Cardiac septum (tissue), 1 donor: ENCODE results near the gene TIMM50. TPM values are rescaled to one million over a fixed set of nuclear protein-coding genes. Genes with fewer than 3 reads are reported as not detected.
"Not testable (repeated sequence)": the region's sequence is repeated elsewhere in the genome, so short reads cannot be mapped to it uniquely, and the experiment has no call there.

Experiments
- DNase-seq: peaks from one replicate; pipeline ENCODE4 v3.0.0-alpha.2; 2020; ENCODE audit warnings: low spot score
- intact Hi-C: fragments of 100-400 bp; cut with DNase I; formaldehyde crosslinking; loops from one replicate; pipeline ENCODE4 v1.14.0; 2022
- total RNA-seq: library from RNA; stranded (reverse); fragmentation: NEBNext Ultra II Directional; extraction: Animal tissue kit (Norgen Biotek cat#: 25700); gene quantifications from one replicate; pipeline ENCODE4 v1.2.1, GENCODE V29; 2021
- donor health status: DM: no; HTN: no; CAD: no.

The TIMM50 gene
- total RNA-seq, 1 donor from 2014 or later: 62.0 TPM

GRCh38 chr19:39465956-39466747 is 14.5 kb upstream of the TIMM50 start:
- intact Hi-C loops: no loop called here
- no peak for DNase-seq

GRCh38 chr19:39467941-39468340 is 12.7 kb upstream of the TIMM50 start:
- intact Hi-C loops: no loop called here
- DNase-seq: no peak

GRCh38 chr19:39469036-39469435 is 11.6 kb upstream of the TIMM50 start:
- intact Hi-C loops: no loop called here
- DNase-seq: no peak

GRCh38 chr19:39469567-39469966 is 11.1 kb upstream of the TIMM50 start:
- DNase-seq: no peak

GRCh38 chr19:39470724-39471339 is 9.8 kb upstream of the TIMM50 start:
- intact Hi-C loops: no loop called here
- no peak for DNase-seq

More at GRCh38 chr19:39469567-39469966, 11.1 kb upstream of the TIMM50 start:
- intact Hi-C loops: no loop called here

GRCh38 chr19:39471756-39472536 is 8.7 kb upstream of the TIMM50 start:
- no peak for DNase-seq
- intact Hi-C loops: no loop called here

- DNase-seq: no peak
- intact Hi-C loops: no loop called here
These were observed 7.7 kb upstream of the TIMM50 start for GRCh38 chr19:39472746-39473442.

- no peak for DNase-seq
- intact Hi-C loops: no loop called here
These were observed 7.1 kb upstream of the TIMM50 start for GRCh38 chr19:39473443-39473960.

GRCh38 chr19:39474139-39474620 is 6.5 kb upstream of the TIMM50 start:
- no peak for DNase-seq
- intact Hi-C loops: loop anchor here (2.0 kb wide), 1 partner anchor 59 kb away; the partner anchor contains the start of gene EID2B

GRCh38 chr19:39475748-39476147 is 4.9 kb upstream of the TIMM50 start:
- intact Hi-C loops: loop anchor here (2.0 kb wide), 1 partner anchor 57 kb away; the partner anchor contains the start of gene EID2B

GRCh38 chr19:39479319-39479801 is 1.3 kb upstream of the TIMM50 start:
- intact Hi-C loops, DNase-seq: not testable (repeated sequence)

More at GRCh38 chr19:39475748-39476147, 4.9 kb upstream of the TIMM50 start:
- no peak for DNase-seq

- no peak for DNase-seq
- intact Hi-C loops: loop anchor here (2.0 to 5.0 kb wide), 2 partner anchors 33 to 61 kb away; partner anchors contain the start of genes EID2 and SUPT5H
These were observed 722 bp upstream of the TIMM50 start for GRCh38 chr19:39479916-39480315.

- intact Hi-C loops: loop anchor here (2.0 to 5.0 kb wide), 2 partner anchors 34 to 60 kb away; partner anchors contain the start of genes EID2 and SUPT5H
These were observed 549 bp downstream of the TIMM50 start for GRCh38 chr19:39481229-39481545.

GRCh38 chr19:39481676-39482075 is 1.0 kb downstream of the TIMM50 start:
- intact Hi-C loops: loop anchor here (2.0 to 5.0 kb wide), 2 partner anchors 34 to 59 kb away; partner anchors contain the start of genes EID2 and SUPT5H
- DNase-seq: no peak

More at GRCh38 chr19:39481229-39481545, 549 bp downstream of the TIMM50 start:
- no peak for DNase-seq

- intact Hi-C loops: loop anchor here (5.0 kb wide), 1 partner anchor 36 kb away; the partner anchor contains the start of gene SUPT5H
- DNase-seq: no peak
These were observed 2.5 kb downstream of the TIMM50 start for GRCh38 chr19:39483141-39483540.

- intact Hi-C loops: no loop called here
- no peak for DNase-seq
These were observed 9.1 kb downstream of the TIMM50 start for GRCh38 chr19:39489756-39490155.

- DNase-seq: no peak
- intact Hi-C loops: no loop called here
These were observed 11.6 kb downstream of the TIMM50 start for GRCh38 chr19:39492225-39492624.

GRCh38 chr19:39492788-39493187 is 12.2 kb downstream of the TIMM50 start:
- no peak for DNase-seq
- intact Hi-C loops: no loop called here

- intact Hi-C loops: loop anchor here (5.0 kb wide), 1 partner anchor 38 kb away; the partner anchor contains the start of gene EID2B
- no peak for DNase-seq
These were observed 14.0 kb downstream of the TIMM50 start for GRCh38 chr19:39494661-39495060.
